HCT116 (cell line): Measurements from ENCODE around the gene ZNF808. TPM values are rescaled to one million over a fixed set of nuclear protein-coding genes. Genes with fewer than 3 reads are reported as not detected.

Experiments used
- ATAC-seq: fragments of 200-7000 bp; cut with Tn5 transposase; 2 replicates; pipeline ENCODE4 v1.9.1; 2020; ENCODE audit warnings: mild to moderate bottlenecking, moderate library complexity
- BruUV-seq: library from RNA; stranded (reverse); fragments of 400-500 nt; replicated peaks from 2 replicates; lab custom pipeline; 2021; lab: Mats Ljungman, UMichigan
- CTCF ChIA-PET: fragments of 300-600 bp; sonication (Branson Sonifier 250); formaldehyde crosslinking; loops from one replicate; lab custom pipeline; 2021; ENCODE audit warnings: antibody characterized with exemption; lab: Charles Lee
- POLR2A ChIA-PET: fragments of 300-600, 350-600 bp; sonication (Branson Sonifier 250); formaldehyde crosslinking; loops from one replicate; lab custom pipeline; 2021; ENCODE audit warnings: antibody characterized with exemption; lab: Charles Lee
- RAD21 ChIA-PET, 2 experiments: fragments of 300-600 bp; sonication (Branson Sonifier 250); formaldehyde crosslinking; loops; one replicate each; lab custom pipeline; 2023; ENCODE audit warnings: low total read pairs in 2 of 2; ENCODE audit not compliant: uncharacterized antibody in 2 of 2, unreplicated experiment in 2 of 2, low non-redundant PET in 1 of 2; lab: Charles Lee
- DNase-seq: peaks from one replicate; pipeline ENCODE4 v3.0.0-alpha.2; 2010; ENCODE audit warnings: low read depth, low spot score
- H2AFZ ChIP-seq: fragments of 200-600 bp; shearing (Covaris generic), sonication (generic); 2 replicates; pipeline ENCODE4 v1.6.1; 2017; ENCODE audit warnings: low read depth, mixed run types, mixed read lengths, antibody characterized with exemption, low read length; ENCODE audit not compliant: poor library complexity, severe bottlenecking
- H3K27ac ChIP-seq: 2 replicates; pipeline ENCODE4 v1.5.1; 2012; ENCODE audit warnings: low read depth, low read length
- H3K27me3 ChIP-seq: fragments of 200-600 bp; sonication (generic); 2 replicates; pipeline ENCODE4 v1.6.1; 2016; ENCODE audit warnings: mixed run types, low read length, mixed read lengths; ENCODE audit not compliant: insufficient read depth
- H3K36me3 ChIP-seq, 2 experiments: fragments of 200-500 bp in 1 of 2; fragments of 200-600 bp in 1 of 2; sonication (Bioruptor generic) in 1 of 2; sonication (generic) in 1 of 2; 2 replicates each; pipeline versions ENCODE4 v1.5.1 to v1.6.1; 2014 to 2016; ENCODE audit warnings: low read length in 2 of 2, inconsistent platforms in 1 of 2, mixed read lengths in 1 of 2, mixed run types in 1 of 2; ENCODE audit not compliant: insufficient read depth in 2 of 2, control insufficient read depth in 1 of 2
- H3K4me1 ChIP-seq, 2 experiments: fragments of 200-600 bp in 1 of 2; sonication (generic) in 1 of 2; 2 replicates each; pipeline versions ENCODE4 v1.5.1 to v1.6.1; 2012 to 2017; ENCODE audit warnings: low read length in 2 of 2, inconsistent platforms in 1 of 2, mild to moderate bottlenecking in 1 of 2, mixed read lengths in 1 of 2, mixed run types in 1 of 2, moderate library complexity in 1 of 2; ENCODE audit not compliant: insufficient read depth in 2 of 2, control insufficient read depth in 1 of 2
- H3K4me2 ChIP-seq: fragments of 200-600 bp; sonication (generic); 2 replicates; pipeline ENCODE4 v1.6.1; 2017; ENCODE audit warnings: mixed run types, low read length, mixed read lengths
- H3K4me3 ChIP-seq, 2 experiments: fragments of 200-600 bp in 1 of 2; sonication (generic) in 1 of 2; replicated peaks in 1 of 2; 2 replicates each; pipeline ENCODE4 v1.5.1; 2011 to 2016; ENCODE audit warnings: low read length in 2 of 2, control low read depth in 1 of 2, low read depth in 1 of 2, mild to moderate bottlenecking in 1 of 2, mixed read lengths in 1 of 2, mixed run types in 1 of 2
- H3K79me2 ChIP-seq: fragments of 200-600 bp; sonication (generic); 2 replicates; pipeline ENCODE4 v1.6.1; 2017; ENCODE audit warnings: mild to moderate bottlenecking, mixed run types, low read length, moderate library complexity, mixed read lengths; ENCODE audit not compliant: insufficient read depth
- H3K9ac ChIP-seq: fragments of 200-600 bp; sonication (generic); 2 replicates; pipeline ENCODE4 v1.6.1; 2016; ENCODE audit warnings: low read length, mixed read lengths
- H3K9me2 ChIP-seq: fragments of 200-600 bp; sonication (generic), shearing (Covaris generic); 2 replicates; pipeline ENCODE4 v1.6.1; 2017; ENCODE audit warnings: mixed run types, mild to moderate bottlenecking, moderate library complexity; ENCODE audit not compliant: insufficient read depth
- H3K9me3 ChIP-seq, 2 experiments: fragments of 200-500 bp in 1 of 2; fragments of 200-600 bp in 1 of 2; sonication (Bioruptor generic) in 1 of 2; sonication (generic) in 1 of 2; 2 replicates each; pipeline ENCODE4 v1.6.1; 2014 to 2017; ENCODE audit warnings: low read length in 2 of 2, mixed read lengths in 2 of 2, inconsistent platforms in 1 of 2, low read depth in 1 of 2, mild to moderate bottlenecking in 1 of 2, mixed run types in 1 of 2, moderate library complexity in 1 of 2; ENCODE audit not compliant: control insufficient read depth in 1 of 2, insufficient read depth in 1 of 2
- H4K20me1 ChIP-seq: fragments of 200-600 bp; sonication (generic), shearing (Covaris generic); 2 replicates; pipeline ENCODE4 v1.6.1; 2017; ENCODE audit warnings: mixed run types, mild to moderate bottlenecking, moderate library complexity; ENCODE audit not compliant: insufficient read depth
- CBX3 ChIP-seq: IDR thresholded peaks from 2 replicates; pipeline ENCODE4 v1.6.1; 2012; ENCODE audit warnings: low read depth
- CEBPB ChIP-seq: IDR thresholded peaks from 2 replicates; pipeline ENCODE4 v1.6.1; 2012; ENCODE audit warnings: low read depth
- CTCF ChIP-seq, 3 experiments: fragments of 200-600 bp in 1 of 3; sonication (generic) in 1 of 3; IDR thresholded peaks in 2 of 3; conservative IDR thresholded peaks in 1 of 3; 2 replicates each; pipeline ENCODE4 v1.5.1; 2012 to 2017; ENCODE audit warnings: low read depth in 2 of 3, low read length in 2 of 3, antibody characterized with exemption in 1 of 3, borderline replicate concordance in 1 of 3, control low read depth in 1 of 3, mild to moderate bottlenecking in 1 of 3, mixed read lengths in 1 of 3, mixed run types in 1 of 3, moderate library complexity in 1 of 3; ENCODE audit not compliant: insufficient read depth in 1 of 3
- EGR1 ChIP-seq: IDR thresholded peaks from 2 replicates; pipeline ENCODE4 v1.6.1; 2012; ENCODE audit warnings: low read depth
- FOSL1 ChIP-seq: IDR thresholded peaks from 2 replicates; pipeline ENCODE4 v1.6.1; 2012; ENCODE audit warnings: low read depth
- MAX ChIP-seq: IDR thresholded peaks from 2 replicates; pipeline ENCODE4 v1.6.1; 2012
- POLR2A ChIP-seq: IDR thresholded peaks from 2 replicates; pipeline ENCODE4 v1.7.0; 2011; ENCODE audit warnings: borderline replicate concordance; ENCODE audit not compliant: insufficient read depth, insufficient read length; ENCODE audit errors: extremely low read depth
- SP1 ChIP-seq: IDR thresholded peaks from 2 replicates; pipeline ENCODE4 v1.6.1; 2012; ENCODE audit warnings: low read depth
- YY1 ChIP-seq: IDR thresholded peaks from 2 replicates; pipeline ENCODE4 v1.6.1; 2011; ENCODE audit warnings: low read length, low read depth, moderate library complexity, mild to moderate bottlenecking; ENCODE audit not compliant: insufficient replicate concordance; ENCODE audit errors: extremely low read depth
- intact Hi-C: fragments of 100-400 bp; cut with micrococcal nuclease; formaldehyde crosslinking; loops from 2 replicates; pipeline ENCODE4 v1.10.0; 2022
- total RNA-seq: library from RNA; stranded (reverse); gene quantifications from one replicate; pipeline ENCODE4 v1.2.1, GENCODE V29; 2021; ENCODE audit not compliant: unreplicated experiment

ZNF808 gene
- total RNA-seq, 1 experiment from 2014 or later, result 15.4 TPM

GRCh38 chr19:52492201-52492993 lies 35.1 kb upstream of the ZNF808 start:
- H3K4me3 ChIP-seq, result no peak overlapping the region
- ChIA-PET RAD21 (no interaction called here), POLR2A (no interaction called here), CTCF (no interaction called here)
- H3K4me2 ChIP-seq, result no peak overlapping the region
- H3K27ac ChIP-seq, result no peak overlapping the region
- no peaks in the 10 kb centered on the region for H3K4me1 ChIP-seq
- TF ChIP-seq CBX3 (no peak), FOSL1 (no peak), CTCF (IDR thresholded peaks at IDR 0.05 in 2 of 3, conservative IDR thresholded peaks at IDR 0.05 in 1 of 3; ENCODE audit: borderline replicate concordance in 1 of 3, insufficient read depth in 1 of 3, low read depth in 2 of 3, low read length in 2 of 3) (no peak), CEBPB (no peak), POLR2A (no peak), EGR1 (no peak), YY1 (no peak), MAX (no peak), SP1 (no peak)
- no TSS peak for BruUV-seq
- H4K20me1 ChIP-seq, result no peaks in the 10 kb centered on the region
- no peaks in the 10 kb centered on the region for H3K36me3 ChIP-seq
- intact Hi-C loops, result no loop called here
- H3K9me3 ChIP-seq, result no peaks in the 10 kb centered on the region; a peak in 1 of 4 replicates
- no peaks in the 10 kb centered on the region for H3K27me3 ChIP-seq
- no peaks in the 10 kb centered on the region for H3K79me2 ChIP-seq
- H2AFZ ChIP-seq, result no peak overlapping the region
- no peak overlapping the region for H3K9ac ChIP-seq
- H3K9me2 ChIP-seq, result no peaks in the 10 kb centered on the region
- ATAC-seq, result no peak
- no peak for DNase-seq
